ENCODE data around the gene OTUD4. TPM values are rescaled to one million over a fixed set of nuclear protein-coding genes. Genes with fewer than 3 reads are reported as not detected.

The OTUD4 gene
- total and polyA plus RNA-seq, 2 donors (not counting 1 experiment from before 2014, with no cell fraction given): 9.7 to 51.0 TPM

DNA sequence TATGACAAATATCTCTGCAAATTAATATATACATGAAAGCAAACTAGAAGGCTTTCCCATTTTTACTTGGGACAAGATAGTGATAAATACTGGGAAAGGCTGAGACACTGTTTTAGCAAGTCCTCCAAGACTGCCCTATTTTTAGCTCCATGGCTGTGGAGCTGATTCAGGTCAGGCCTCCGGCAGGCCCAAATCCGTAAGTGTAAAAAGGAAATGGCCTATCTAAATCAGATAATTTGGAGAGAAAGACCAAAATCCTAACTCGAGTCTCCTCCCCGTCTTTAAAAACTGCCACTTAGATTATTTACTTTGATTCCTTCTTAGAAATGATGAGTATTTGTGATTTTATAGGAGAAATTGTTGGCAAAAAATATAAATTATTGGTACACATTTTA, 2.9 kb downstream of the OTUD4 start:
- Histone ChIP-seq H2AFZ (ENCODE audit: insufficient read depth, low read depth, low read length, poor library complexity, severe bottlenecking) (peak overlapping the region; percentile 38), H4K20me1 (ENCODE audit: control insufficient read depth, insufficient read depth, low read length, poor library complexity, severe bottlenecking) (peaks cover 12% of the 10 kb centered on the region), H3K4me1 (ENCODE audit: control insufficient read depth in 2 of 2, insufficient read depth in 2 of 2, low read length in 2 of 2) (peaks cover 29 to 35% of the 10 kb centered on the region in 2 donors), H3K27me3 (replicated peaks in 1 of 4; ENCODE audit: control extremely low read depth in 1 of 4, control insufficient read depth in 3 of 4, insufficient read depth in 4 of 4, low read length in 3 of 4) (no peaks in the 10 kb centered on the region), H3K9ac (ENCODE audit: low read length) (peak overlapping the region; percentile 87), H3K36me3 (replicated peaks in 1 of 2; ENCODE audit: control extremely low read depth in 1 of 2, control insufficient read depth in 1 of 2, extremely low read depth in 1 of 2, insufficient read depth in 2 of 2, low read length in 1 of 2) (peaks cover 3 to 15% of the 10 kb centered on the region in 2 experiments), H3K4me2 (replicated peaks; ENCODE audit: low read depth, low read length, poor library complexity, severe bottlenecking) (peak overlapping the region; percentile 85), H3K4me3 (ENCODE audit: control extremely low read depth in 1 of 5, extremely low read depth in 1 of 5, insufficient read depth in 1 of 5, low read depth in 2 of 5, low read length in 4 of 5) (peak overlapping the region in 3 of 5 experiments; percentile 73 to 93 (median 79)), H3K79me2 (ENCODE audit: control insufficient read depth, insufficient read depth, low read length) (peaks cover 65% of the 10 kb centered on the region), H3K27ac (ENCODE audit: low read length in 2 of 2) (peak overlapping the region; percentile 94 to 97), H3K9me3 (ENCODE audit: control extremely low read depth in 1 of 3, control insufficient read depth in 2 of 3, insufficient read depth in 1 of 3, low read length in 2 of 3) (no peaks in the 10 kb centered on the region)
- WGBS (ENCODE audit: insufficient coverage): no CpG with 5 or more reads among the region's 4 CpGs
- ATAC-seq (ENCODE audit: low read depth) (no peak), DNase-seq (no peak)
- POLR2A ChIA-PET: no interaction called here
- peaks cover 43% of the 10 kb centered on the region for H3K4me1 Mint-ChIP-seq
- intact Hi-C loops (cut with micrococcal nuclease): loop anchor here (10.0 kb wide), 1 partner anchor 757 kb away; the partner anchor contains the start of gene ZNF827
- no peak for TF ChIP-seq EZH2 (IDR thresholded peaks at IDR 0.05; ENCODE audit: borderline replicate concordance, insufficient read depth, low read depth, low read length, poor library complexity, severe bottlenecking)
- TF ChIP-seq, protein P1, sequence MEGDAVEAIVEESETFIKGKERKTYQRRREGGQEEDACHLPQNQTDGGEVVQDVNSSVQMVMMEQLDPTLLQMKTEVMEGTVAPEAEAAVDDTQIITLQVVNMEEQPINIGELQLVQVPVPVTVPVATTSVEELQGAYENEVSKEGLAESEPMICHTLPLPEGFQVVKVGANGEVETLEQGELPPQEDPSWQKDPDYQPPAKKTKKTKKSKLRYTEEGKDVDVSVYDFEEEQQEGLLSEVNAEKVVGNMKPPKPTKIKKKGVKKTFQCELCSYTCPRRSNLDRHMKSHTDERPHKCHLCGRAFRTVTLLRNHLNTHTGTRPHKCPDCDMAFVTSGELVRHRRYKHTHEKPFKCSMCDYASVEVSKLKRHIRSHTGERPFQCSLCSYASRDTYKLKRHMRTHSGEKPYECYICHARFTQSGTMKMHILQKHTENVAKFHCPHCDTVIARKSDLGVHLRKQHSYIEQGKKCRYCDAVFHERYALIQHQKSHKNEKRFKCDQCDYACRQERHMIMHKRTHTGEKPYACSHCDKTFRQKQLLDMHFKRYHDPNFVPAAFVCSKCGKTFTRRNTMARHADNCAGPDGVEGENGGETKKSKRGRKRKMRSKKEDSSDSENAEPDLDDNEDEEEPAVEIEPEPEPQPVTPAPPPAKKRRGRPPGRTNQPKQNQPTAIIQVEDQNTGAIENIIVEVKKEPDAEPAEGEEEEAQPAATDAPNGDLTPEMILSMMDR (IDR thresholded peaks at IDR 0.05): no peak
- CTCF ChIA-PET: interaction anchor here (1.8 to 3.3 kb wide), 4 partner anchors 7 to 440 kb away, joined by 5 to 13 read pairs (median 6); no protein-coding TSS in a partner anchor
- no peaks in the 10 kb centered on the region for H3K9me3 Mint-ChIP-seq (ENCODE audit: insufficient read depth)
- H3K27me3 Mint-ChIP-seq: no peaks in the 10 kb centered on the region
- peak overlapping the region; percentile 94 for H3K4me3 Mint-ChIP-seq
- H3K27ac Mint-ChIP-seq: peak overlapping the region; percentile 90

DNA sequence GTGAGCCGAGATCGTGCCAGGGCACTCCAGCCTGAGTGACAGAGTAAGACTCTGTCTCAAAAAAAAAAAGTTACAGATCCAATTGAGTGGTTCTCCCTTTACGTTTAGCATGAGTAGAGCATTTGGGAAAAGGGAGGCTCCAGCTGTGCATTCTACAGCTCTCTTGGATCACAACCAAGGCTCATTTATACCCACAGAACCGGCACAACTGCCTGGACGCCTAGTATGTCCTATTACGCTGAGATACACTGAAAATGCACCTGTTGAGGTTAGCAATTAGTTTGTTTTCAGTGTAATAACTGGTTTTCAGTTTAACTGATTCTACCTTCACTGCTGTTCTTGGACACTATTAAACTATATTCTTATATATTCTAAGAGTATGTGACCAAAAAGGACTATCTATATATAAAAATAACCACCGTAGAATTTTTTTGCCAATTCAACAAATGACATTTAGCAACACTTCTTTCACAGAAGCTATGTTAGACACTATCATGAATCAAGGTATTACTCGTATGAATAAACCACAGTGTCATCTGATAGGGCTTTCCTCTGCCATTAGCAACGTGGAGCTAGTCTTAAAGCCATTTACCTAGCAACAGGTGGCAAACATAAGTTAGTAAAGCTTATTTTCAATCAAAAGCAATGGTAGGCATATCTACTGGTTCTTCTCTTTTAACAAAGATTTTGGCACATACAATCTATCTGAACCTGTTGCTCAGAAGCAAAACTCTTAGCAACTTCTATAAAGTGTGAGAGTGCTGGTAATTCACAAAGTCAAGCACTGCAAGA, 3.6 kb downstream of the OTUD4 start:
- Histone ChIP-seq H3K9ac (ENCODE audit: low read length) (peak overlapping the region; percentile 87), H3K9me3 (ENCODE audit: control extremely low read depth in 1 of 3, control insufficient read depth in 2 of 3, insufficient read depth in 1 of 3, low read length in 2 of 3) (no peaks in the 10 kb centered on the region), H3K79me2 (ENCODE audit: control insufficient read depth, insufficient read depth, low read length) (peaks cover 68% of the 10 kb centered on the region), H3K4me3 (ENCODE audit: control extremely low read depth in 1 of 5, extremely low read depth in 1 of 5, insufficient read depth in 1 of 5, low read depth in 2 of 5, low read length in 4 of 5) (peak overlapping the region in 1 of 5 experiments; percentile 93), H2AFZ (ENCODE audit: insufficient read depth, low read depth, low read length, poor library complexity, severe bottlenecking) (no peak overlapping the region), H4K20me1 (ENCODE audit: control insufficient read depth, insufficient read depth, low read length, poor library complexity, severe bottlenecking) (peaks cover 12% of the 10 kb centered on the region), H3K36me3 (replicated peaks in 1 of 2; ENCODE audit: control extremely low read depth in 1 of 2, control insufficient read depth in 1 of 2, extremely low read depth in 1 of 2, insufficient read depth in 2 of 2, low read length in 1 of 2) (peaks cover 7 to 17% of the 10 kb centered on the region in 2 experiments), H3K27me3 (replicated peaks in 1 of 4; ENCODE audit: control extremely low read depth in 1 of 4, control insufficient read depth in 3 of 4, insufficient read depth in 4 of 4, low read length in 3 of 4) (no peaks in the 10 kb centered on the region), H3K27ac (ENCODE audit: low read length in 2 of 2) (peak overlapping the region; percentile 94 to 97), H3K4me2 (replicated peaks; ENCODE audit: low read depth, low read length, poor library complexity, severe bottlenecking) (peak overlapping the region; percentile 85), H3K4me1 (ENCODE audit: control insufficient read depth in 2 of 2, insufficient read depth in 2 of 2, low read length in 2 of 2) (peaks cover 29 to 35% of the 10 kb centered on the region in 2 donors)
- Mint-ChIP-seq H3K4me1 (peaks cover 43% of the 10 kb centered on the region), H3K27ac (peak overlapping the region; percentile 50), H3K9me3 (ENCODE audit: insufficient read depth) (no peaks in the 10 kb centered on the region), H3K27me3 (no peaks in the 10 kb centered on the region), H3K4me3 (peak overlapping the region; percentile 94)
- POLR2A ChIA-PET: interaction anchor here (0.5 kb wide), 1 partner anchor 760 kb away, joined by 7 read pairs; no protein-coding TSS in a partner anchor
- 93% methylated on average over 3 of the region's 9 CpGs for WGBS (ENCODE audit: insufficient coverage)
- DNase-seq (peak; percentile 13), ATAC-seq (ENCODE audit: low read depth) (no peak)
- CTCF ChIA-PET: interaction anchor here (1.9 to 3.3 kb wide), 3 partner anchors 10 to 440 kb away, joined by 5 to 13 read pairs (median 5); no protein-coding TSS in a partner anchor
- intact Hi-C loops (cut with micrococcal nuclease): loop anchor here (10.0 kb wide), 1 partner anchor 758 kb away; the partner anchor contains the start of gene ZNF827
- TF ChIP-seq EZH2 (IDR thresholded peaks at IDR 0.05; ENCODE audit: borderline replicate concordance, insufficient read depth, low read depth, low read length, poor library complexity, severe bottlenecking): no peak
- TF ChIP-seq, protein P1 (IDR thresholded peaks at IDR 0.05): no peak
